Heart left ventricle (tissue), 16 donors: Measurements from ENCODE around the gene BBX. TPM values are rescaled to one million over a fixed set of nuclear protein-coding genes. Genes with fewer than 3 reads are reported as not detected.

ENCODE experiments used
- ATAC-seq, 4 donors: fragments of 200-7000 bp; cut with Tn5 transposase; one replicate each; pipeline ENCODE4 v1.9.1; 2020 to 2022; ENCODE audit warnings: moderate library complexity in 4 of 4, mild to moderate bottlenecking in 3 of 4, moderate number of reproducible peaks in 1 of 4
- DNase-seq, 5 donors: peaks; one replicate each; pipeline ENCODE4 v3.0.0-alpha.2; 2020
- H3K27ac ChIP-seq, 12 donors: fragments of 200-600 bp; sonication (generic) in 4 of 12; one replicate each; pipeline versions ENCODE4 v1.5.0 to v1.8.0; 2016 to 2022; ENCODE audit warnings: mild to moderate bottlenecking in 2 of 12
- H3K27me3 ChIP-seq, 9 donors: fragments of 200-600 bp; sonication (generic) in 2 of 9; one replicate each; pipeline versions ENCODE4 v1.5.1 to v1.8.0; 2016 to 2022; ENCODE audit warnings: mild to moderate bottlenecking in 3 of 9
- H3K36me3 ChIP-seq, 9 donors: fragments of 200-600 bp; sonication (generic) in 2 of 9; one replicate each; pipeline versions ENCODE4 v1.5.0 to v1.8.0; 2018 to 2022; ENCODE audit warnings: mild to moderate bottlenecking in 2 of 9
- H3K4me1 ChIP-seq, 12 donors: fragments of 200-600 bp; sonication (generic) in 4 of 12; one replicate each; pipeline versions ENCODE4 v1.5.0 to v1.8.0; 2016 to 2022; ENCODE audit warnings: mild to moderate bottlenecking in 3 of 12
- H3K4me3 ChIP-seq, 12 donors: fragments of 200-600 bp; sonication (generic) in 4 of 12; one replicate each; pipeline versions ENCODE4 v1.5.0 to v1.8.0; 2017 to 2022; ENCODE audit warnings: mild to moderate bottlenecking in 9 of 12, moderate library complexity in 4 of 12
- H3K9me3 ChIP-seq, 12 donors: fragments of 200-600 bp; sonication (generic) in 4 of 12; one replicate each; pipeline versions ENCODE4 v1.5.0 to v1.8.0; 2016 to 2022; ENCODE audit warnings: mild to moderate bottlenecking in 1 of 12
- POLR2A ChIP-seq, 2 donors: fragments of 450-650 bp; IDR thresholded peaks; one replicate each; pipeline ENCODE4 v1.6.1; 2017; ENCODE audit warnings: antibody characterized with exemption in 2 of 2, mild to moderate bottlenecking in 2 of 2, moderate library complexity in 2 of 2
- WGBS, 4 donors: extraction: QIAGEN DNeasy Blood & Tissue Kit in 2 of 4; methylation state at CpG; one replicate each; pipeline versions ENCODE4 v1.1.5 to v1.1.7; 2013 to 2018; 5-methylcytosine and 5-hydroxymethylcytosine counted together
- intact Hi-C, 10 donors: fragments of 100-400 bp; cut with DNase I; formaldehyde crosslinking; loops; one replicate each; pipeline versions ENCODE4 v1.11.1 to v1.14.2; 2022
- polyA plus RNA-seq, 2 donors: library from polyadenylated mRNA; stranded (reverse); fragments of 200-250 nt; gene quantifications; one replicate each; pipeline ENCODE4 v1.2.3, GENCODE V29; 2013
- total RNA-seq, 9 donors: library from RNA; depleted of rRNA in 2 of 9; stranded (reverse); fragments of >200 nt in 2 of 9; fragmentation: NEBNext Ultra II Directional in 3 of 9; extraction: Animal tissue kit (Norgen Biotek cat#: 25700) in 3 of 9; gene quantifications; one replicate each; pipeline versions ENCODE4 v1.1.0 to v1.2.4, GENCODE V29; 2016 to 2023
- TF ChIP-seq, protein P1 (sequence below), 12 donors: fragments of 200-600 bp; sonication (generic) in 4 of 12; IDR thresholded peaks; one replicate each; pipeline versions ENCODE4 v1.5.0 to v1.8.0; 2018 to 2022; ENCODE audit warnings: antibody characterized with exemption in 12 of 12, mild to moderate bottlenecking in 5 of 12
- donor health status: ischemic (EF 13 %, LVEDD 7.1; RV severe dilation, severe dysfunction).
- donor health status: healthy with polysubstance abuse.
- donor health status: DM: no; HTN: yes; CAD: no.
- donor health status: DM: no; HTN: no; CAD: no.
- donor health status: ischemic (EF 25% LVEDD 6.9; RV normal size, moderate dysfunction).
- donor health status: ischemic (EF 25% LVEDD 5.7; RV mildly dilated, moderate dysfunction).
- donor health status: healthy.
- donor health status: DM: yes; HTN: yes; CAD: no.
- donor health status: ischemic (EF 35%, LVEDD 5.7; RV mildly dilated, moderate dysfunction).
- donor health status: nonischemic (EF 11% LVEDD 7.7; RV severe dilation, severe dysfunction).
- donor health status: DM: yes; HTN: yes; CAD: no.
- donor health status: PGD.
- donor health status: ischemic (EF 29% LVEDD 5.4; RV normal size, mild dysfunction).
- donor health status: nonischemic (EF 23%, LVEDD 6.1; RV moderate dilation, normal function).

Gene BBX
- total and polyA plus RNA-seq, 11 donors, result 9.1 to 60.5 (median 46.8) TPM

DNA sequence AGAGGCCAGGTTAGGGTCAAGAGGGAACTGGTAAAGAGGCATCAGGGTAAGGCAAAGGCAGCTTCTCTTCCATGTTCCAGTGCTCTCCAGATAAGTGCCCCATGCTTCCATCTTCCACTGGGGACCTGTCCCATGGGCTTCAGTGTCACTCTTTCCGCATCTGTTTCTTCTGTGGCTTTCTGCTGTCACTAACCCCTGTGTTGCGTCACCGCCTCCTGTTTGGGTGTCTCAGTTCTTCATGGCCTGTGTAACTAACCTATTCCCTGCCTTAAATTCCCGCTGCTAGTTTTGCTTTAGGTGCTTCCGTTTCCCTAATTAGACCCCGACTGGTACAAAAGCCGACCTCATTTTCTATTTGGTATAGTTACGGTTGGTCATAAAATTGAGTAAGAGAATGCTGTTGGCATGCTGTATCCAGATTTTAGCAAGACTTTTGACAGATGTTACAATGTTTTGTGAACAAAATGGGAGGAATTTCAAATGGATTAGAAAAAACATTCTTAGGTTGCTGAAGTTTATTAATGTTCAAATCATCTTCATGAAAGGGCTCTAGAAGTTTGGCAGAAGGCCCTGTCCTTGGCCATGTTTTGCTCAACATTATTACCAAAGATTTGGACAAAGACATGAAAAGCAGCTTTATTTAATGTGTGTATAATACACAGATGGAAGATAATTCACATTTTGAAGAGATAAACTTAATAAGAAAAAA is 245.3 kb downstream of the BBX start:
- DNase-seq, result peak in 1 of 5 donors; percentile 8
- intact Hi-C loops, result no loop called here
- Histone ChIP-seq H3K9me3 (no peaks in the 10 kb centered on the region), H3K27ac (no peak overlapping the region), H3K4me3 (no peak overlapping the region), H3K4me1 (no peaks in the 10 kb centered on the region), H3K27me3 (no peaks in the 10 kb centered on the region), H3K36me3 (peaks cover 0 to 20% (median 4%) of the 10 kb centered on the region in 9 donors)
- TF ChIP-seq POLR2A (IDR thresholded peaks at IDR 0.05), result no peak
- TF ChIP-seq, protein P1, sequence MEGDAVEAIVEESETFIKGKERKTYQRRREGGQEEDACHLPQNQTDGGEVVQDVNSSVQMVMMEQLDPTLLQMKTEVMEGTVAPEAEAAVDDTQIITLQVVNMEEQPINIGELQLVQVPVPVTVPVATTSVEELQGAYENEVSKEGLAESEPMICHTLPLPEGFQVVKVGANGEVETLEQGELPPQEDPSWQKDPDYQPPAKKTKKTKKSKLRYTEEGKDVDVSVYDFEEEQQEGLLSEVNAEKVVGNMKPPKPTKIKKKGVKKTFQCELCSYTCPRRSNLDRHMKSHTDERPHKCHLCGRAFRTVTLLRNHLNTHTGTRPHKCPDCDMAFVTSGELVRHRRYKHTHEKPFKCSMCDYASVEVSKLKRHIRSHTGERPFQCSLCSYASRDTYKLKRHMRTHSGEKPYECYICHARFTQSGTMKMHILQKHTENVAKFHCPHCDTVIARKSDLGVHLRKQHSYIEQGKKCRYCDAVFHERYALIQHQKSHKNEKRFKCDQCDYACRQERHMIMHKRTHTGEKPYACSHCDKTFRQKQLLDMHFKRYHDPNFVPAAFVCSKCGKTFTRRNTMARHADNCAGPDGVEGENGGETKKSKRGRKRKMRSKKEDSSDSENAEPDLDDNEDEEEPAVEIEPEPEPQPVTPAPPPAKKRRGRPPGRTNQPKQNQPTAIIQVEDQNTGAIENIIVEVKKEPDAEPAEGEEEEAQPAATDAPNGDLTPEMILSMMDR (IDR thresholded peaks at IDR 0.05), result no peak
- 92 to 95% (median 94%) methylated on average over 8 of the region's 8 CpGs for WGBS, 4 donors
- ATAC-seq, result no peak

DNA sequence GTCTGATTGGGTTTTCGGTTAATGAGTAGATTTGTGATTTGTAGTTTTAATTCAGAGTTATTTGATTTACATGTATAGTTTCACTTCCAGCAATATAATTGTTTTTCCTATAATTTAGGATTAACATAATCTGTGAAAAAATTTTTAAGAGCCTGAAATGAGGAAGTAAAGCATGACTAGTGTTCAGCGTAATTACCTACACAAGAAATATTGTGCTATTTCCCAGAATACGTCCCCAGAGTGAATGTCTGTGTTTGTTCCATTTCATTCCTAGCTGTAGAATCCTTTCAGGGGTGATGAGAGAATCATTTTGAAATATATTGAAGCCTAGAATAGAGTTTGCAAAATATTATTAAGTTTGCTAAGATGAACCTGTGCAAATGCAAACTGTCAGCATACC is 247.1 kb downstream of the BBX start:
- TF ChIP-seq POLR2A (IDR thresholded peaks at IDR 0.05), result no peak
- TF ChIP-seq, protein P1 (IDR thresholded peaks at IDR 0.05), result no peak
- Histone ChIP-seq H3K36me3 (peaks cover 0 to 38% (median 22%) of the 10 kb centered on the region in 9 donors), H3K27ac (no peak overlapping the region), H3K4me3 (no peak overlapping the region), H3K4me1 (no peaks in the 10 kb centered on the region), H3K27me3 (no peaks in the 10 kb centered on the region), H3K9me3 (no peaks in the 10 kb centered on the region)
- no peak for DNase-seq
- ATAC-seq, result no peak
- intact Hi-C loops, result no loop called here
- WGBS, 4 donors, result 90 to 99% (median 96%) methylated on average over 3 of the region's 3 CpGs

DNA sequence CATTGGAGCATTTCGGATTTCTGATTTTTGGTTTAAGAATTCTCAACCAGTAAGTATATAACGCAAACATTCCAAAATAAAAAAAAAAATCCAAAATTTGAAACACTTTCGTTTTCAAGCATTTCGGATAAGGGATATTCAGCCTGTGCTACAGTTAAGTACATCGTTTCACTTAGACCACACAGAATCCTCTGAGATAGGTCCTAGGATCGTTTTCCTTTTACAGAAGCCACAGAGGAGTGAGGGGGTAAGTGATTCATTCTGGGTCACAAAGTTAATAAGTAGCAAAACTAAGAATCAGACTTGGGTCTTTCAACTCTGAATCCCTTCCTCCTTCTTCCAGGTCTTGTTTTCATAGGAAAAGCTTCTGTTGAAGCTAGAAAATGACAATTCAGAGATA is 249.3 kb downstream of the BBX start:
- WGBS, 4 donors, result 91 to 96% (median 95%) methylated on average over 6 of the region's 6 CpGs
- no peaks in the 10 kb centered on the region for H3K9me3 ChIP-seq
- no peak for TF ChIP-seq POLR2A (IDR thresholded peaks at IDR 0.05)
- TF ChIP-seq, protein P1 (IDR thresholded peaks at IDR 0.05), result no peak
- no peaks in the 10 kb centered on the region for H3K4me1 ChIP-seq
- ATAC-seq (no peak), DNase-seq (no peak)
- no peaks in the 10 kb centered on the region for H3K27me3 ChIP-seq
- H3K36me3 ChIP-seq, result peaks cover 0 to 43% (median 29%) of the 10 kb centered on the region in 9 donors
- intact Hi-C loops, result no loop called here
- H3K27ac ChIP-seq, result no peak overlapping the region
- H3K4me3 ChIP-seq, result no peak overlapping the region

DNA sequence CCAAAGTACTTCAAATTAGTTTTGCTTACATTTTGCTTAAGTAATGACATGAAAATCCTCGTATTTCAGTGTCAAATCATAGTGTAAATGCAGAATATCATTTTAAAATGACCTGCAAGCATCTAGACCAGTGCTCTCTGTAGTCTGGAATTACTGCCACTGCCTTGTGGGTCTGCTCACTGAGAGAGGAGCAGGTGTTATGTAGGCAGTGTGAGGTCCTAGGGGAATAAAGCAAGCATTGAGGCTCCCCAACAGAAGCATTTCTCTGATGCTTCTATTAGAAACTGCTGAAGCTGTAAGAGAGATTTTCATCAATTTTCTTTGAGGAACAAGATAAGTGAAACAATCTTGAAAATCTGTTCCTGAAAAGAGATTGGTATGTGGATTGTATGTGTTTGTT is 253.2 kb downstream of the BBX start:
- Histone ChIP-seq H3K36me3 (peaks cover 0 to 82% (median 56%) of the 10 kb centered on the region in 9 donors), H3K4me3 (no peak overlapping the region), H3K4me1 (no peaks in the 10 kb centered on the region), H3K27ac (no peak overlapping the region), H3K27me3 (no peaks in the 10 kb centered on the region), H3K9me3 (no peaks in the 10 kb centered on the region)
- ATAC-seq (no peak), DNase-seq (no peak)
- intact Hi-C loops, result no loop called here
- 95 to 97% (median 96%) methylated on average over 1 of the region's 1 CpG for WGBS, 4 donors
- TF ChIP-seq POLR2A (IDR thresholded peaks at IDR 0.05), result no peak
- TF ChIP-seq, protein P1 (IDR thresholded peaks at IDR 0.05), result no peak
